CD4-positive, alpha-beta T cell (primary cell): ENCODE data around the gene ENAM. TPM values are rescaled to one million over a fixed set of nuclear protein-coding genes. Genes with fewer than 3 reads are reported as not detected.

Experiments used
- ATAC-seq: fragments of 200-7000 bp; cut with Tn5 transposase; one replicate; pipeline ENCODE4 v1.10.0; 2022; ENCODE audit warnings: mild to moderate bottlenecking; ENCODE audit not compliant: poor library complexity
- CTCF ChIA-PET: fragments of 350-600 bp; sonication (Branson Sonifier 250); formaldehyde crosslinking; loops from one replicate; lab custom pipeline; 2021; ENCODE audit warnings: antibody characterized with exemption, inconsistent platforms; lab: Charles Lee
- POLR2A ChIA-PET: fragments of 350-600 bp; sonication (Branson Sonifier 250); formaldehyde crosslinking; loops from one replicate; lab custom pipeline; 2021; ENCODE audit warnings: antibody characterized with exemption, inconsistent platforms; lab: Charles Lee
- DNase-seq, 14 experiments: peaks; one replicate each; pipeline ENCODE4 v3.0.0-alpha.2; 2013 to 2020; ENCODE audit warnings: mixed read lengths in 2 of 14
- H3K27ac ChIP-seq, 2 donors: one replicate each; pipeline versions ENCODE4 v1.5.1 to v1.7.0; 2013; ENCODE audit warnings: low read length in 2 of 2, low read depth in 1 of 2, mild to moderate bottlenecking in 1 of 2
- H3K27me3 ChIP-seq, 2 experiments: 1 replicate in 1 of 2; 2 replicates in 1 of 2; pipeline versions ENCODE4 v1.6.1 to v1.7.0; 2013; ENCODE audit warnings: low read length in 2 of 2, control low read depth in 1 of 2, mild to moderate bottlenecking in 1 of 2, moderate library complexity in 1 of 2; ENCODE audit not compliant: insufficient read depth in 2 of 2, control insufficient read depth in 1 of 2
- H3K36me3 ChIP-seq: one replicate; pipeline ENCODE4 v1.6.1; 2013; ENCODE audit warnings: low read length, control low read depth; ENCODE audit not compliant: insufficient read depth
- H3K4me1 ChIP-seq: one replicate; pipeline ENCODE4 v1.6.1; 2013; ENCODE audit warnings: low read length, control low read depth; ENCODE audit not compliant: insufficient read depth
- H3K4me3 ChIP-seq: one replicate; pipeline ENCODE4 v1.5.1; 2013; ENCODE audit warnings: mild to moderate bottlenecking, low read length, moderate library complexity
- H3K9me3 ChIP-seq, 2 experiments: 1 replicate in 1 of 2; 2 replicates in 1 of 2; pipeline versions ENCODE4 v1.6.1 to v1.7.0; 2013; ENCODE audit warnings: low read length in 2 of 2, mild to moderate bottlenecking in 2 of 2, control low read depth in 1 of 2, moderate library complexity in 1 of 2; ENCODE audit not compliant: control insufficient read depth in 1 of 2, insufficient read depth in 1 of 2
- H3K27ac Mint-ChIP-seq: one replicate; pipeline ENCODE4 v1.8.0; 2020; ENCODE audit warnings: mixed read lengths
- H3K27me3 Mint-ChIP-seq: one replicate; pipeline ENCODE4 v1.8.0; 2021; ENCODE audit warnings: mixed read lengths
- H3K36me3 Mint-ChIP-seq: one replicate; pipeline ENCODE4 v1.8.0; 2021; ENCODE audit warnings: low read depth, mixed read lengths
- H3K4me1 Mint-ChIP-seq: one replicate; pipeline ENCODE4 v1.8.0; 2021; ENCODE audit warnings: low read depth, mixed read lengths
- H3K4me3 Mint-ChIP-seq: one replicate; pipeline ENCODE4 v1.8.0; 2020; ENCODE audit warnings: mild to moderate bottlenecking, mixed read lengths
- H3K9me3 Mint-ChIP-seq: one replicate; pipeline ENCODE4 v1.8.0; 2020; ENCODE audit warnings: mixed read lengths
- CTCF ChIP-seq: fragments of 200-600 bp; IDR thresholded peaks from one replicate; pipeline ENCODE4 v1.8.0; 2022; ENCODE audit warnings: antibody characterized with exemption, mild to moderate bottlenecking
- intact Hi-C, 2 experiments: fragments of 100-400 bp; cut with DNase I in 1 of 2; cut with micrococcal nuclease in 1 of 2; formaldehyde crosslinking; loops; one replicate each; pipeline versions ENCODE4 v1.15.1 to v1.9.0; 2023 to 2025; cut with DNase I, micrococcal nuclease
- total RNA-seq, 174 experiments: library from RNA in 2 of 174; stranded (reverse) in 2 of 174; gene quantifications; one replicate each; pipeline ENCODE4 v1.2.3 and lab custom pipeline; 2021 to 2026

Gene ENAM
- total RNA-seq, 2 experiments from 2014 or later, result not detected

GRCh38 chr4:70583952-70584834, 44.4 kb upstream of the ENAM start:
- Histone ChIP-seq H3K9me3 (no peaks in the 10 kb centered on the region), H3K36me3 (no peaks in the 10 kb centered on the region), H3K4me1 (no peaks in the 10 kb centered on the region), H3K27me3 (no peaks in the 10 kb centered on the region), H3K4me3 (no peak overlapping the region), H3K27ac (no peak overlapping the region)
- ATAC-seq, result no peak
- POLR2A ChIA-PET, result no interaction called here
- CTCF ChIA-PET, result no interaction called here
- no peak overlapping the region for H3K4me3 Mint-ChIP-seq
- H3K27me3 Mint-ChIP-seq, result no peaks in the 10 kb centered on the region
- H3K36me3 Mint-ChIP-seq, result no peaks in the 10 kb centered on the region
- DNase-seq, result no peak
- no peak overlapping the region for H3K27ac Mint-ChIP-seq
- no peak for TF ChIP-seq CTCF
- H3K4me1 Mint-ChIP-seq, result no peaks in the 10 kb centered on the region
- intact Hi-C loops, result no loop called here
- H3K9me3 Mint-ChIP-seq, result no peaks in the 10 kb centered on the region

- CTCF ChIA-PET, result no interaction called here
- H3K36me3 Mint-ChIP-seq, result no peaks in the 10 kb centered on the region
These were observed 41.7 kb upstream of the ENAM start for GRCh38 chr4:70586841-70587240.

GRCh38 chr4:70589785-70590184, 38.8 kb upstream of the ENAM start:
- Mint-ChIP-seq H3K4me1 (no peaks in the 10 kb centered on the region), H3K4me3 (no peak overlapping the region), H3K27me3 (no peaks in the 10 kb centered on the region), H3K9me3 (no peaks in the 10 kb centered on the region), H3K36me3 (no peaks in the 10 kb centered on the region), H3K27ac (no peak overlapping the region)
- Histone ChIP-seq H3K27ac (no peak overlapping the region), H3K4me1 (no peaks in the 10 kb centered on the region), H3K9me3 (no peaks in the 10 kb centered on the region), H3K4me3 (no peak overlapping the region), H3K27me3 (no peaks in the 10 kb centered on the region), H3K36me3 (no peaks in the 10 kb centered on the region)
- TF ChIP-seq CTCF, result no peak
- DNase-seq (no peak), ATAC-seq (no peak)
- POLR2A ChIA-PET, result no interaction called here
- CTCF ChIA-PET, result no interaction called here
- intact Hi-C loops, result no loop called here

More at GRCh38 chr4:70586841-70587240, 41.7 kb upstream of the ENAM start:
- Histone ChIP-seq H3K4me1 (no peaks in the 10 kb centered on the region), H3K4me3 (no peak overlapping the region), H3K27me3 (no peaks in the 10 kb centered on the region), H3K27ac (no peak overlapping the region), H3K36me3 (no peaks in the 10 kb centered on the region), H3K9me3 (no peaks in the 10 kb centered on the region)
- Mint-ChIP-seq H3K27me3 (no peaks in the 10 kb centered on the region), H3K9me3 (no peaks in the 10 kb centered on the region), H3K27ac (no peak overlapping the region), H3K4me3 (no peak overlapping the region), H3K4me1 (no peaks in the 10 kb centered on the region)
- DNase-seq (no peak), ATAC-seq (no peak)
- POLR2A ChIA-PET, result no interaction called here
- intact Hi-C loops, result no loop called here
- no peak for TF ChIP-seq CTCF
